Measurements from ENCODE around the gene SRRT. TPM values are rescaled to one million over a fixed set of nuclear protein-coding genes. Genes with fewer than 3 reads are reported as not detected.

SRRT gene
- total and polyA plus RNA-seq, 4 donors: 27.2 to 45.0 (median 30.3) TPM

DNA sequence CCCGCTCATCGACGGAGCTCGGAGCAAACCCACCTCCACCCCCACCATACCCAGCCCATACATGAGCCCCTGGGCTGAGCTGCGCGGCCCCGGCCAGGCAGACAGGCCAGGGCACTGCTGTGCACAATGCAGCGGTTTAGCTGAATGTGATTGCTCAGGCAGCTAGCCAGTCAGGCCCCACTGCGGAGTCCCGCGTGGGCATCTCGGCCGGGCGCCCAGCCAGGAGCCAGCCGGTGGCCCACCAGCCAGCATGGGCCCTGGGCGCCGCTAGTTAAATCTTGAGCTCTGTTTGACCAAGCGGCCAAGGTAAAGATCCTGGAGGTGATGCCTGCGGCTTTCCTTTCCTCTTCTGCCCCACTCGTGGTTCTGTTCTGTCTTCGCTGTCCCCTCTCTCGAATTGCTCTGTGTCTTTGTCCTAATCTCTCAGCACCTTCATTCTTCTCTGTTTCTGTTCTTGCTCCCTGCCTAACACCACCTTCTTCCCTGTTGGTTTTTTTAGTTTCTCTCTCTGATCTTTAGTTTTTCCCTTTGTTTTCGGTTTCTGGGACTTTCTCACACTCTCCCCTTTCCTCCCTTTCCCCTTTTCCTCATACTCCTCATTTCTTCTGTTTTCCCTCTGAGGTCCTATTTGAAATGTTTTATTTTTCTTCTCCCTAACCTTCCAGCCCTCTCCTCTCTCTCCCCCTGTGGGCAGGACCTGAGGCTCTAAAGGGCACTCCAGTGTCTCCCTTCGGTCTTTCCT lies 8.1 kb downstream of the SRRT start:
- Histone ChIP-seq H3K27ac (ENCODE audit: low read depth in 1 of 2, low read length in 2 of 2) (no peak overlapping the region), H3K27me3 (ENCODE audit: control insufficient read depth in 4 of 4, insufficient read depth in 4 of 4, low read length in 3 of 4) (no peaks in the 10 kb centered on the region), H3K9ac (ENCODE audit: low read depth in 1 of 2, low read length in 2 of 2) (no peak overlapping the region), H3K9me3 (ENCODE audit: control insufficient read depth in 4 of 4, low read length in 3 of 4) (no peaks in the 10 kb centered on the region), H3K4me3 (ENCODE audit: low read depth in 1 of 3, low read length in 3 of 3) (no peak overlapping the region), H3K36me3 (ENCODE audit: control insufficient read depth in 4 of 4, insufficient read depth in 3 of 4, low read depth in 1 of 4, low read length in 3 of 4) (peaks cover 29 to 70% (median 57%) of the 10 kb centered on the region in 4 donors), H3K4me1 (ENCODE audit: control insufficient read depth in 4 of 4, insufficient read depth in 4 of 4, low read length in 3 of 4) (peaks cover 4 to 13% (median 11%) of the 10 kb centered on the region in 4 donors)
- TF ChIP-seq FOXA2 (IDR thresholded peaks at IDR 0.05) (no peak), HNF4G (IDR thresholded peaks at IDR 0.05) (no peak), RXRA (IDR thresholded peaks at IDR 0.05) (no peak), JUND (IDR thresholded peaks at IDR 0.05) (no peak), MAX (IDR thresholded peaks at IDR 0.05) (no peak), NR2F2 (IDR thresholded peaks at IDR 0.05) (no peak), YY1 (IDR thresholded peaks at IDR 0.05) (no peak), RAD21 (IDR thresholded peaks at IDR 0.05) (no peak), TAF1 (conservative IDR thresholded peaks at IDR 0.05) (no peak)
- TF ChIP-seq, protein P1, sequence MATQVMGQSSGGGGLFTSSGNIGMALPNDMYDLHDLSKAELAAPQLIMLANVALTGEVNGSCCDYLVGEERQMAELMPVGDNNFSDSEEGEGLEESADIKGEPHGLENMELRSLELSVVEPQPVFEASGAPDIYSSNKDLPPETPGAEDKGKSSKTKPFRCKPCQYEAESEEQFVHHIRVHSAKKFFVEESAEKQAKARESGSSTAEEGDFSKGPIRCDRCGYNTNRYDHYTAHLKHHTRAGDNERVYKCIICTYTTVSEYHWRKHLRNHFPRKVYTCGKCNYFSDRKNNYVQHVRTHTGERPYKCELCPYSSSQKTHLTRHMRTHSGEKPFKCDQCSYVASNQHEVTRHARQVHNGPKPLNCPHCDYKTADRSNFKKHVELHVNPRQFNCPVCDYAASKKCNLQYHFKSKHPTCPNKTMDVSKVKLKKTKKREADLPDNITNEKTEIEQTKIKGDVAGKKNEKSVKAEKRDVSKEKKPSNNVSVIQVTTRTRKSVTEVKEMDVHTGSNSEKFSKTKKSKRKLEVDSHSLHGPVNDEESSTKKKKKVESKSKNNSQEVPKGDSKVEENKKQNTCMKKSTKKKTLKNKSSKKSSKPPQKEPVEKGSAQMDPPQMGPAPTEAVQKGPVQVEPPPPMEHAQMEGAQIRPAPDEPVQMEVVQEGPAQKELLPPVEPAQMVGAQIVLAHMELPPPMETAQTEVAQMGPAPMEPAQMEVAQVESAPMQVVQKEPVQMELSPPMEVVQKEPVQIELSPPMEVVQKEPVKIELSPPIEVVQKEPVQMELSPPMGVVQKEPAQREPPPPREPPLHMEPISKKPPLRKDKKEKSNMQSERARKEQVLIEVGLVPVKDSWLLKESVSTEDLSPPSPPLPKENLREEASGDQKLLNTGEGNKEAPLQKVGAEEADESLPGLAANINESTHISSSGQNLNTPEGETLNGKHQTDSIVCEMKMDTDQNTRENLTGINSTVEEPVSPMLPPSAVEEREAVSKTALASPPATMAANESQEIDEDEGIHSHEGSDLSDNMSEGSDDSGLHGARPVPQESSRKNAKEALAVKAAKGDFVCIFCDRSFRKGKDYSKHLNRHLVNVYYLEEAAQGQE (IDR thresholded peaks at IDR 0.05): no peak
- TF ChIP-seq, protein P2, sequence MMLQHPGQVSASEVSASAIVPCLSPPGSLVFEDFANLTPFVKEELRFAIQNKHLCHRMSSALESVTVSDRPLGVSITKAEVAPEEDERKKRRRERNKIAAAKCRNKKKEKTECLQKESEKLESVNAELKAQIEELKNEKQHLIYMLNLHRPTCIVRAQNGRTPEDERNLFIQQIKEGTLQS (IDR thresholded peaks at IDR 0.05): no peak
- TF ChIP-seq, protein P3, sequence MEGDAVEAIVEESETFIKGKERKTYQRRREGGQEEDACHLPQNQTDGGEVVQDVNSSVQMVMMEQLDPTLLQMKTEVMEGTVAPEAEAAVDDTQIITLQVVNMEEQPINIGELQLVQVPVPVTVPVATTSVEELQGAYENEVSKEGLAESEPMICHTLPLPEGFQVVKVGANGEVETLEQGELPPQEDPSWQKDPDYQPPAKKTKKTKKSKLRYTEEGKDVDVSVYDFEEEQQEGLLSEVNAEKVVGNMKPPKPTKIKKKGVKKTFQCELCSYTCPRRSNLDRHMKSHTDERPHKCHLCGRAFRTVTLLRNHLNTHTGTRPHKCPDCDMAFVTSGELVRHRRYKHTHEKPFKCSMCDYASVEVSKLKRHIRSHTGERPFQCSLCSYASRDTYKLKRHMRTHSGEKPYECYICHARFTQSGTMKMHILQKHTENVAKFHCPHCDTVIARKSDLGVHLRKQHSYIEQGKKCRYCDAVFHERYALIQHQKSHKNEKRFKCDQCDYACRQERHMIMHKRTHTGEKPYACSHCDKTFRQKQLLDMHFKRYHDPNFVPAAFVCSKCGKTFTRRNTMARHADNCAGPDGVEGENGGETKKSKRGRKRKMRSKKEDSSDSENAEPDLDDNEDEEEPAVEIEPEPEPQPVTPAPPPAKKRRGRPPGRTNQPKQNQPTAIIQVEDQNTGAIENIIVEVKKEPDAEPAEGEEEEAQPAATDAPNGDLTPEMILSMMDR (IDR thresholded peaks at IDR 0.05; ENCODE audit: low read depth, low read length, missing input control): no peak
- TF ChIP-seq, protein P4, sequence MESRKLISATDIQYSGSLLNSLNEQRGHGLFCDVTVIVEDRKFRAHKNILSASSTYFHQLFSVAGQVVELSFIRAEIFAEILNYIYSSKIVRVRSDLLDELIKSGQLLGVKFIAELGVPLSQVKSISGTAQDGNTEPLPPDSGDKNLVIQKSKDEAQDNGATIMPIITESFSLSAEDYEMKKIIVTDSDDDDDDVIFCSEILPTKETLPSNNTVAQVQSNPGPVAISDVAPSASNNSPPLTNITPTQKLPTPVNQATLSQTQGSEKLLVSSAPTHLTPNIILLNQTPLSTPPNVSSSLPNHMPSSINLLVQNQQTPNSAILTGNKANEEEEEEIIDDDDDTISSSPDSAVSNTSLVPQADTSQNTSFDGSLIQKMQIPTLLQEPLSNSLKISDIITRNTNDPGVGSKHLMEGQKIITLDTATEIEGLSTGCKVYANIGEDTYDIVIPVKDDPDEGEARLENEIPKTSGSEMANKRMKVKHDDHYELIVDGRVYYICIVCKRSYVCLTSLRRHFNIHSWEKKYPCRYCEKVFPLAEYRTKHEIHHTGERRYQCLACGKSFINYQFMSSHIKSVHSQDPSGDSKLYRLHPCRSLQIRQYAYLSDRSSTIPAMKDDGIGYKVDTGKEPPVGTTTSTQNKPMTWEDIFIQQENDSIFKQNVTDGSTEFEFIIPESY (IDR thresholded peaks at IDR 0.05): no peak
- DNase-seq (ENCODE audit: low spot score): no peak
- 96% methylated on average over 24 of the region's 24 CpGs for WGBS

Measured in liver (tissue), 9 donors.